ENCODE measurements around the gene ALCAM.

DNA sequence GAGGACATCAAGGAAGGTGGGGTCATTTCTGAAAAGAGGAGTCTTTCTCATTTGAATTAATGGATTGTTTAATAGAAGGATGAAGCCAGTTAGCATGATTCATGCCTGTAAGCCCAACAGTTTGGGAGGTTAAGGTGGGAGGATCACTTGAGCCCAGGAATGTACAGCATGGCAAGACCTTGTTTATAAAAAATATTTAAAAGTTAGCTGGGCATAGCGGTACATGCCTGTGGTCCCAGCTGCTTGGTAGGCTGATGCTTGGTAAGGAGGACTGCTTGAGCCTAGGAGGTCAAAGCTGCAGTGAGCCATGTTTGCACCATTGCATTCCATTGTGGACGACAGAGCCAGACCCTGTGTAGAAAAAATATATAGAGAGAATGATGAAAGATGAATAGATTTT is 165.5 kb downstream of the ALCAM start:
- TF ChIP-seq, protein P1, sequence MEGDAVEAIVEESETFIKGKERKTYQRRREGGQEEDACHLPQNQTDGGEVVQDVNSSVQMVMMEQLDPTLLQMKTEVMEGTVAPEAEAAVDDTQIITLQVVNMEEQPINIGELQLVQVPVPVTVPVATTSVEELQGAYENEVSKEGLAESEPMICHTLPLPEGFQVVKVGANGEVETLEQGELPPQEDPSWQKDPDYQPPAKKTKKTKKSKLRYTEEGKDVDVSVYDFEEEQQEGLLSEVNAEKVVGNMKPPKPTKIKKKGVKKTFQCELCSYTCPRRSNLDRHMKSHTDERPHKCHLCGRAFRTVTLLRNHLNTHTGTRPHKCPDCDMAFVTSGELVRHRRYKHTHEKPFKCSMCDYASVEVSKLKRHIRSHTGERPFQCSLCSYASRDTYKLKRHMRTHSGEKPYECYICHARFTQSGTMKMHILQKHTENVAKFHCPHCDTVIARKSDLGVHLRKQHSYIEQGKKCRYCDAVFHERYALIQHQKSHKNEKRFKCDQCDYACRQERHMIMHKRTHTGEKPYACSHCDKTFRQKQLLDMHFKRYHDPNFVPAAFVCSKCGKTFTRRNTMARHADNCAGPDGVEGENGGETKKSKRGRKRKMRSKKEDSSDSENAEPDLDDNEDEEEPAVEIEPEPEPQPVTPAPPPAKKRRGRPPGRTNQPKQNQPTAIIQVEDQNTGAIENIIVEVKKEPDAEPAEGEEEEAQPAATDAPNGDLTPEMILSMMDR (conservative IDR thresholded peaks at IDR 0.05 in 1 of 2, IDR thresholded peaks at IDR 0.05 in 1 of 2; ENCODE audit: extremely low read depth in 1 of 2, insufficient read depth in 1 of 2, low read depth in 1 of 2, low read length in 2 of 2) = no peak
- TF ChIP-seq EZH2 (IDR thresholded peaks at IDR 0.05; ENCODE audit: borderline replicate concordance, low read length) = no peak
